NT2/D1 (cell line): ENCODE data around the gene DAPK1.

Experiments
- SUZ12 ChIP-seq: IDR thresholded peaks from 2 replicates; pipeline ENCODE4 v1.6.1; 2011; ENCODE audit not compliant: insufficient read length, insufficient read depth; ENCODE audit errors: extremely low read depth
- YY1 ChIP-seq: IDR thresholded peaks from 2 replicates; pipeline ENCODE4 v1.6.1; 2011; ENCODE audit not compliant: insufficient read length, insufficient read depth
- ZNF274 ChIP-seq: IDR thresholded peaks from 2 replicates; pipeline ENCODE4 v1.6.1; 2011; ENCODE audit warnings: mild to moderate bottlenecking, low read depth, low read length

GRCh38 chr9:87451149-87451548 is 46.5 kb upstream of the DAPK1 start:
- TF ChIP-seq ZNF274 (no peak), YY1 (no peak), SUZ12 (no peak)
